NCI-H446 (cell line): ENCODE data around the gene XPA.
"Not testable (repeated sequence)": the region's sequence is repeated elsewhere in the genome, so short reads cannot be mapped to it uniquely, and the experiment has no call there.

Source experiments
- DNase-seq, 2 experiments: peaks; one replicate each; lab custom pipeline; 2025; lab: John Stamatoyannopoulos, UW

XPA gene

DNA sequence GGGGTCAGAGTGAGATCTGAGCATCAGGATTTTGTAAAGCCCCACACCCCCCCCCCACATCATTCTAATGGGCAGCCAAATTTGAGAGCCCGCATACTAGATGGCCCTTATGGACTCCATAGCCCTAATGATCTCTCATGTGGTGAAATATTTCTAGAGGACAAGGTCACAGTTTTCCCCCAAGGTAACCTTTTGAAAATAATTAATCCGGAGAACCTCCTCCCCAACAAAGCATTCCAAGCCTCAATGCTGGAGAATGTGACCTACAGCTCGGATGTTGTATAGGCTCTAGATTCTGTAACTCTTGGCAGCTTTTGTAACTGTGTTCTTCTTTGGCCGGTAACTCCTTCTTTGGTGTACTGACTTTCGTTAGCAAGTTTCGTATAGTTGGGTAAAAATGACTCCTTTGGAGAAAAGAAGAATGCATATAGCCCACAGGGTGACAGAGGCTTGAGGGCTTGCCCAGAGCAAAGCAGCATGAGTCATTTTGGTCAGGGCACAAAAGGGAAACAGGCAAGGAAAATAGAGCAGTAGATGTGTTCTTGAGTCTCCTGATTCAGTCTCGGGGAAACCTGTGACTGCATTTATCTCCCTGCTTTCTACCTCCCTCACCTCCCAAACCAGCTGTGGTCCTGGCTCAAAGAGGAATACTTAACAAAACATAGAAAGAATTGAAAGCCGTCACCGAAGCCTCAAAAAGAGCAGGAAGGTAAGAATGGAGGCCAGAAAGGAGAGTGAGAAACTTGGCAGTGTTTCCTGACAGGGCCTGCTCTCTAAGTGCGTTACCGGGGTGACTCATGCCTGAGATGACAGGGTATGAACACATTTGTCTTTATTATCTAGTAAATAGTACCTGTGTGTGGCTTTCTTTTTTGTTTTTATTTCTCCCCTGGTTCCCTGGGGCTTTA lies 6.6 kb upstream of the XPA start:
- DNase-seq = no peak

- DNase-seq = not testable (repeated sequence)
These were observed 2.7 kb upstream of the XPA start for GRCh38 chr9:97699824-97700223.

DNA sequence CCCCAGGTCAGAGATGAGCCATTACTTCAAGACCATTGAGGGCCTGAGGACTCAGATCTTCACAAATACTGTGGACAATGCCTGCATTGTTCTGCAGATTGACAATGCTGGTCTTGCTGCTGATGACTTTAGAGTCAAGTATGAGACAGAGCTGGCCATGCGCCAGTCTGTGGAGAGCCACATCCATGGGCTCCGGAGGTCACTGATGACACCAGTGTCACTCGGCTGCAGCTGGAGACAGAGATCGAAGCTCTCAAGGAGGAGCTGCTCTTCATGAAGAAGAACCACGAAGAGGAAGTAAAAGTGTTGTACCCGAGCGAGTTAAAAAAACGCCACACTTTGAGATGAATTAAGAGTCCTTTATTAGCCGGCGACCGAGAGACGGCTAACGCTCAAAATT lies 2.1 kb upstream of the XPA start:
- DNase-seq = not testable (repeated sequence)

- no peak for DNase-seq
These were observed 1.7 kb upstream of the XPA start for GRCh38 chr9:97698865-97699264.

- no peak for DNase-seq
These were observed 697 bp upstream of the XPA start for GRCh38 chr9:97697837-97698236.

DNA sequence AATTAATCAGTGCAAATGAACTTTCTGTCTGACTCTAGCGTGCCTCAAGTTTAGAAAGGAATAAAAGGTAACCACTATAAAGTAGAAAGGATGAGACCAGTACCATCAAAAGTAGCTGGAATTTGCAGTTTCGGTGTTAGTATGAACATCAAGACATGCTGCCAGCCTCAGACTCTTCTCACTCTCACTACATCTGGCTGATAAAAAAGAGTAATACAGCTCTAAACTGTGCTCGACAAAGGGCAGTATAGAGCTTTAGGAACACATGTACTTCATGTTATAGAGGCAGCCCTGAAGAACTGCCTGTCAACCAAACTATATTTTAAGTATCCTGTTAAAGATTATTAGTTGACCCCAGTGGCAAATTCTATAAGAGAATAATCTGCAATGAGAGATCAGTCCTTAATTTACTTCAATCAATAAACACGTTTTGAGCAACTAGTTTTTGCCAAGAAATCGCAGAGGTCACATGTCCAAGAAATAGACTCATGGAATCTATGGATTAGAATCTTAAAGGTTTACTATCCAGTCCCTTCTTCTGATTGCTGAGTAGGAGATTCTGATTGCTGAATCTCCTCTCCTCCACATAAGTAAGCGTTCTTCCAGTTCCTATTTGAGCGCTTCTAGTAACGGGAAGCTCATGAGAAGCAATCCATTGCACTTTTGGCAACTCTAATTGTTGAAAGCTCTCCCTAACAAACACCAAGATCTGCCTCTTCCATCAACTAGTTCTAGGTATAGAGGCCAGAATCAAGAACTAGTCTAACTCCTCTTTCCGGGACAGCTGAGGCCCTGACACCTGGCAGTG lies 941 bp downstream of the XPA start:
- DNase-seq = no peak

GRCh38 chr9:97695390-97695789 lies 1.8 kb downstream of the XPA start:
- no peak for DNase-seq

GRCh38 chr9:97694769-97695168 lies 2.4 kb downstream of the XPA start:
- DNase-seq = no peak

DNA sequence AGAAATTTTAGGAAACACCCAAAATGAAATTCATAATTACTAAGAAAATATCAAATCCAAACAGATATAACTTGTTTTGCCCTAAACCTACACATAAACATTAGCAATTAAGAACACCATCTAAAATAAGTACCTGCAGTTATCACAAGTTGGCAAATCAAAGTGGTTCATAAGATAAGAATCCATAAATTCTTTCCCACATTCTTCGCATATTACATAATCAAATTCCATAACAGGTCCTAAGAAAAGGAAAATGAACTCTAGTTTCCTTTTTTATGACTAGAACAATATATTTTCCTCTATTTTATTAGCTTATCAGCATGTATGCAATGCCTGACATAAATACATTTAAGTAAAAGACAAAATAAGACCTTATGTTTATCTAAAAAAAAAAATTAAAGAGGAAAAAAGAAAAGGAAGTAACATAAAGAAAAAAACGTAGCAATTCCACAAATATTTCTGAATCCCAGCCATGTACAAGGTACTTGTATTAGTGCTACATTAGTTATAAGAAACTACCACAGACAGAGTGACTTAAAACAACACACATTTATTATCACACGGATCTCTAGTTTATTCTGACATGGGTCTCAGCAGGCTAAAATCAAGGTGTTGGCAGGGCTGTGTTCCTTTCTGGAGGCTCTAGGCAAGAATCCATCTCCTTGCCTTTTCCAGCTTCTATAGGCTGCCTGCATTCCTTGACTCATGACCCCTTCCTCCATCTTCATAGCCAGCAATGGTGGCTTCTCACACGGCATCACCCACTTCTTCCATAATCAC lies 7.5 kb downstream of the XPA start:
- DNase-seq = no peak

- DNase-seq = no peak
These were observed 8.5 kb downstream of the XPA start for GRCh38 chr9:97688654-97689053.

- DNase-seq = no peak
These were observed 14.9 kb downstream of the XPA start for GRCh38 chr9:97682242-97682641.

GRCh38 chr9:97675655-97676054 lies 21.5 kb downstream of the XPA start:
- no peak for DNase-seq

DNA sequence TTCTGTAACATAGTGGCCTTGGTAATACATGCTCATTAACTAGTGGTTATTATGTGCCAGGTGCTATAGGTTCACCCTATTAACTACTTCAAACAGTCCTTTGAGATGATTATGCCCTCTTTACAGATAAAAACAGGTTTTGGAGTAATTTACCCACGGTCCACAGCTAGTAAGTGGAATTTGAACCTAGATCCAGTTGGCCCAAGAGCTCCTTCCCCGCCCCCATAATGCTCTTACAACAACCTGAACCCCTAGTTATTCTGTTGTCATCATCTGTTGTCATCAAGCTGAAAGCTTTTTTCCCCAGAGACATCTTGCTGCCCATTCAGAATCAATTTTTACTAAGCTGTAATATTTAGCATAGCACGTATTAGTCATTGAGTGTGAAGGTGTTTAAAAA lies 23.2 kb downstream of the XPA start:
- no peak for DNase-seq

GRCh38 chr9:97672403-97672802 lies 24.7 kb downstream of the XPA start:
- no peak for DNase-seq

- no peak for DNase-seq
These were observed 26.6 kb downstream of the XPA start for GRCh38 chr9:97670586-97670985.

DNA sequence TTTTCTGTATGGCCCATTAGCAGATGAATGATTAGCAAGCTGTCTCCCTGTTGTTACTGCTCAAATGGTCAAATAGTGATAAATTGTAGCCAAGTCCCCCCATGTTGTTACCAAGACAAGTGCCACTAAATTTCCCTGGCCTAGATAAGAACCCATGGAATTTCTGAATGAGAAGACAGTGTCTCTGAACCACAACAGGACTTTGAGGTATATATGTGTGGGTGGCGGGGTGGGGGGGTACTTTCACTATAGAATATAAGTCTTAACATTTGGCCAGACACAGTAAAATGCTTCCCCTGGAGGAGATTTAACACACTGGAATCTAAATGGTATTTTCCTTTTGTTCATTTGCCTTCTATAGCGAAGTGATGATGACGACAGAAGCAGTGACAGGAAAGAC lies 28.7 kb downstream of the XPA start:
- no peak for DNase-seq

GRCh38 chr9:97666907-97667686 lies 30.0 kb downstream of the XPA start:
- no peak for DNase-seq

GRCh38 chr9:97665742-97666141 lies 31.4 kb downstream of the XPA start:
- DNase-seq = no peak

GRCh38 chr9:97660847-97661246 lies 36.3 kb downstream of the XPA start:
- DNase-seq = no peak

GRCh38 chr9:97660340-97660739 lies 36.8 kb downstream of the XPA start:
- no peak for DNase-seq

- no peak for DNase-seq
These were observed 37.4 kb downstream of the XPA start for GRCh38 chr9:97659771-97660170.

DNA sequence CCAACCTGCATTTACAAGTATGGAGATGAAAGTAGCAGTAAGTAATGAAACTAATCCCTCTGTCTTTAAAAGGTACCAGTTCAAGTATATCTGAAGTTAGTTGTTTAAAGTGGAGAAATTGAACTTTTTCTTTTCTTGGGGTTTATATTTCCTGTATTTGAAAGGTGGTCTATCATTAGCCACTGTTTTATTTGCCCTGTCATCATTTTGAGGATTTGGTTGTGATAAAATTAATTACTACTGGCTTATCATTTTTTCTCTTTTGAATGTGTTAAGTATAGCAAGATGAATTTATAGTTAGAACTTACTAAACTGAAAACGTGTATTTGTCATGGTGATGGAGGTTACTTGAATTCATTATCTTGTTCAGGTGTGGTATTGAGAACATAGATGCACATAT lies 38.4 kb downstream of the XPA start:
- DNase-seq = no peak
